GM19035 (cell line): ENCODE results near the gene CPXM2.

Source experiments
- ATAC-seq: cut with Tn5 transposase; IDR thresholded peaks from one replicate; pipeline ENCODE4 v1.9.1; 2021; ENCODE audit not compliant: unreplicated experiment

The CPXM2 gene

GRCh38 chr10:123906296-123906695 lies 14.7 kb upstream of the CPXM2 start:
- ATAC-seq, result no peak

GRCh38 chr10:123904834-123905409 lies 13.3 kb upstream of the CPXM2 start:
- ATAC-seq, result no peak

- ATAC-seq, result no peak
Observed at GRCh38 chr10:123903621-123904020, 12.0 kb upstream of the CPXM2 start.

- no peak for ATAC-seq
Observed at GRCh38 chr10:123901621-123902020, 10.0 kb upstream of the CPXM2 start.

GRCh38 chr10:123897146-123897545 lies 5.5 kb upstream of the CPXM2 start:
- no peak for ATAC-seq

- no peak for ATAC-seq
Observed at GRCh38 chr10:123896246-123896927, 4.8 kb upstream of the CPXM2 start.

GRCh38 chr10:123893651-123894050 lies 2.0 kb upstream of the CPXM2 start:
- ATAC-seq, result no peak

- ATAC-seq, result no peak
Observed at GRCh38 chr10:123890756-123891143, 857 bp downstream of the CPXM2 start.

- ATAC-seq, result no peak
Observed at GRCh38 chr10:123890226-123890625, 1.4 kb downstream of the CPXM2 start.

- ATAC-seq, result no peak
Observed at GRCh38 chr10:123889821-123890220, 1.8 kb downstream of the CPXM2 start.

GRCh38 chr10:123888751-123889150 lies 2.9 kb downstream of the CPXM2 start:
- no peak for ATAC-seq

- no peak for ATAC-seq
Observed at GRCh38 chr10:123888256-123888655, 3.4 kb downstream of the CPXM2 start.

- no peak for ATAC-seq
Observed at GRCh38 chr10:123886292-123886691, 5.3 kb downstream of the CPXM2 start.

GRCh38 chr10:123885406-123886170 lies 6.0 kb downstream of the CPXM2 start:
- no peak for ATAC-seq

- no peak for ATAC-seq
Observed at GRCh38 chr10:123884907-123885381, 6.7 kb downstream of the CPXM2 start.

GRCh38 chr10:123884351-123884906 lies 7.2 kb downstream of the CPXM2 start:
- no peak for ATAC-seq

GRCh38 chr10:123883673-123884320 lies 7.8 kb downstream of the CPXM2 start:
- ATAC-seq, result no peak

GRCh38 chr10:123882681-123883445 lies 8.7 kb downstream of the CPXM2 start:
- no peak for ATAC-seq

- no peak for ATAC-seq
Observed at GRCh38 chr10:123882177-123882576, 9.4 kb downstream of the CPXM2 start.

GRCh38 chr10:123879606-123880257 lies 11.9 kb downstream of the CPXM2 start:
- no peak for ATAC-seq
